ENCODE results near the gene AFM.

Gene AFM

DNA sequence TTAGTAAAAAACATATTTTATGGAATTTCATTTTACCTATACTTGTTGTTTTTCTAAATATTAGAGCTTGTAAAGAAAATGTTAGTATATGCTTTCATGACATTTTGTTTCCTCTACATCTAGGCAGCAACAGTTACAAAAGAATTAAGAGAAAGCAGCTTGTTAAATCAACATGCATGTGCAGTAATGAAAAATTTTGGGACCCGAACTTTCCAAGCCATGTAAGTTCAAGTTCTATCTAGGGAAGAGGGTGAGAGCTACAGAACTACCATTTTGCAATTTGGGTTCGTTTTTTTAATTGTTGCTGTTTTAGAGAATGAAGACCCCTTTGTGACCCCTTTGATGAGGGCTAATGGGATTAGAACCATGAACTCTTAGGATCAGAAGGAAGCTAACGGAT is 38.3 kb upstream of the AFM start:
- TF ChIP-seq CTCF (conservative IDR thresholded peaks at IDR 0.05): no peak
- H3K27ac ChIP-seq: peak overlapping the region; percentile 93

DNA sequence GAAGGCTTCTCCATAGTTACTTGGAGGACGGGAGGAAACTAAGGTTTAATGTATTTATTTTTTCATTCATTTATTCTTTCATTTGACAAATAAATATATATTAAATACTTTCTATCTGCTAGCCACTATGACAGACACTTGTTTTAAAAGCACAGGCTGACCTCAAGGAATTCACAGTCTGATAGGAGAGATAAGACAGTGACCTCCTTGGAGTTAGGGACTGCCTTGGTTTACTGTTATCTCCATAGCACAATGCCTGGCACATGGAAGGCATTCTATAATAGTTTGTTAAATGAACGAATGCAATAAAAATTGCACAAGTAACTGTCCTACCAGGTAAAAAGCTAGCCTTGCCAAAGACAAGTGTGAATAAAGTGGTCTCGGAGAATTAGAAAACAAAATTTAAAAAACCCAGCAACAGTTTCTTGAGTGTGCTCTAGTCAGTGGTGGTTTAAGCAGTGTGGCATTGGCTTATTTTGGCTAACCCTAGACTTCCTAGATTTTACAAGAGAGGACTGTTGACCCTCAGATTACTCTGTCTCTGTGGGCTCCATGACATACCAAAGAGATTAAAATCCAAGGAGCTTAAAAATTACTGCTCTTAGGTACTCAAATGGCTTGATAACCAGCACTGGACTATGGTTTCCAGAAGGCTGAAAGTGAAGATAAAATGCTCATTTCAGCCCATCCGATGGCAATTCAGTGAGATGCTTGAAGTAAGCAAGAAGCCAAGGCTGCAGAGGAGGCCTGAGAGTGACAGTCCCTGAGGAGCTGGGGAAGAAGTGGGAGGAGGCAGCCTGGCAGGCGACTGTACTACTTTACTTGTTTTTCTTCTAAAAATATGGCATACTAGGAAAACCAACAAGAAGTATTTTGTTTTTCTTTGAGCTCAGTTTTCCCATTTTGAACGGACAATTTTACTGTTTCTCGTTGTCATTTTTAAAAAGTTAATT is 35.9 kb upstream of the AFM start:
- H3K27ac ChIP-seq: peak overlapping the region; percentile 93
- TF ChIP-seq CTCF (conservative IDR thresholded peaks at IDR 0.05): 0 out of 2 replicates have a peak, but pooled peaks have one; percentile 65

GRCh38 chr4:73446336-73446938 is 35.1 kb upstream of the AFM start:
- peak; percentile 99 for TF ChIP-seq CTCF (conservative IDR thresholded peaks at IDR 0.05)
- peak overlapping the region; percentile 93 for H3K27ac ChIP-seq

GRCh38 chr4:73447671-73448070 is 33.9 kb upstream of the AFM start:
- no peak for TF ChIP-seq CTCF (conservative IDR thresholded peaks at IDR 0.05)
- no peak overlapping the region for H3K27ac ChIP-seq

DNA sequence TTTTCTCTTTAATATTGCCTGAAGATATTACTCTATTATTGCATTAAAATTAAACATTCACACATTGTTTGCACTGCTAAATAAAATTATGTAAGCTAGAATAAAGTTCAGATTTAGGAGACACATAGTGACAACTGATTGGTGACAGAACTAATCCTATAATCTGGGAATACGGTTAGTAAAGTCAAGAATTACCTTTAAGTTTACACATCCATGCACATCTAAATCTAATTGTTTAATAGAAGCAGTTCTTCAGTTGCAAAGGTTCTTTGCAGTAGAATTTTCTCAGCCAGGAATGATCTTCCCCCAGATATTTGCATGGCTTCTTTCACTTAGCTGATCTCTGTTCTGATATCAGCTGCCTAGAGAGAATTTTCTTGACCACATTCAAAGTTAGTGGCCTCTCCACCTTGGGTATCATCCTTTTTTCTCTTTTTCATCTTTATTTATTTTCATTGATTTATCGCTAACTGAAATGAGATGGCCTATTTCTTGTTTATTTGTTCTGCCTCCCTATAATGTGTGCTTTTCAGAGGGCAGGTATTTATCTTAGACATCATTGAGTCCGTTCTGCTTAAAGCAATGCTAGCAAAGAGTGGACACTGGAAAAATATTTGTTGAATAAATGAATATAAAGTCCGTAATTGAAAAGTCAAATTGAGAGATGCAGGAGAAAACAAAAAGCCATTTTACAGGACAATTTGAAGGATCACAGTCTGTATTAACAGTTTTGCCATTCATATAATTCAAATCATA is 32.9 kb upstream of the AFM start:
- no peak for TF ChIP-seq CTCF (conservative IDR thresholded peaks at IDR 0.05)
- no peak overlapping the region for H3K27ac ChIP-seq

DNA sequence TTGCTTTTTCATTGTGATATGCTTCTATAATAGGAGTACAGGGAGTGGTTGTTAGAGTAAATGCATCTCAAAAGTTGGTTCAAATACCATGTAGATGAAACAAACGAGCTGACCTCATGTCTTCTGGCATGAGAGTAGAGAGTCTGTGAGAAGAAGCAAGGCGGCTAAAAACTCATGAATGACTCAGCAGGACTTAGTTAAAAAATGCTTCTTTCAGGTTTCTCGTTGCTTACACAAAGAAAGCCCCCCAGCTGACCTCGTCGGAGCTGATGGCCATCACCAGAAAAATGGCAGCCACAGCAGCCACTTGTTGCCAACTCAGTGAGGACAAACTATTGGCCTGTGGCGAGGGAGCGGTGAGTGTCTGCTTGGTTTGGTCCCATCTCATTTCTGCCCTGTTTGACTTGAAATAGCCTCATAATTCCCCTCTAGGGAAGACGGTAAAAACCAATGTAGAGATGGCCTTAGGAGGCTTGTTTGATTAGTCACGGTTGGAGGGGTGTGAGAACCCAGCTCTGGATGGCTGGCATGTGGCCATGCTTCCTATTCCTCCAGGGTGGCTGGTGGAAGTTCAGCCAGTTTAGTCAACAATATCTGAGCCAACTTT is 31.0 kb upstream of the AFM start:
- peak overlapping the region; percentile 60 for H3K27ac ChIP-seq
- no peak for TF ChIP-seq CTCF (conservative IDR thresholded peaks at IDR 0.05)
